Trophoblast cell (in vitro differentiated cells and primary cell): ENCODE data around the gene NTN5.
A peak's percentile ranks its signal among the peaks of the same experiment; 100 is the strongest.
"Not testable (repeated sequence)": the region's sequence is repeated elsewhere in the genome, so short reads cannot be mapped to it uniquely, and the experiment has no call there.

ENCODE experiments used
- DNase-seq, 2 donors: peaks; one replicate each; pipeline ENCODE4 v3.0.0-alpha.2; 2016
- H2AFZ ChIP-seq: 2 replicates; pipeline ENCODE4 v1.6.1; 2013; ENCODE audit warnings: low read length, moderate library complexity, mild to moderate bottlenecking; ENCODE audit not compliant: insufficient read depth, poor library complexity
- H2AK5ac ChIP-seq: 2 replicates; pipeline ENCODE4 v1.6.1; 2013; ENCODE audit warnings: mild to moderate bottlenecking, low read length
- H2BK120ac ChIP-seq: 2 replicates; pipeline ENCODE4 v1.6.1; 2013; ENCODE audit warnings: low read length, mild to moderate bottlenecking, moderate library complexity; ENCODE audit not compliant: insufficient read depth, poor library complexity
- H2BK12ac ChIP-seq: 2 replicates; pipeline ENCODE4 v1.6.1; 2013; ENCODE audit warnings: mild to moderate bottlenecking, low read length, moderate library complexity
- H2BK5ac ChIP-seq: 2 replicates; pipeline ENCODE4 v1.6.1; 2013; ENCODE audit warnings: low read length, low read depth, moderate library complexity, mild to moderate bottlenecking; ENCODE audit not compliant: poor library complexity
- H3K14ac ChIP-seq: 2 replicates; pipeline ENCODE4 v1.6.1; 2013; ENCODE audit warnings: mild to moderate bottlenecking, low read length
- H3K18ac ChIP-seq: 2 replicates; pipeline ENCODE4 v1.6.1; 2013; ENCODE audit warnings: mild to moderate bottlenecking, low read length
- H3K23ac ChIP-seq: 2 replicates; pipeline ENCODE4 v1.6.1; 2013; ENCODE audit warnings: low read length
- H3K27ac ChIP-seq: 2 replicates; pipeline ENCODE4 v1.5.1; 2013; ENCODE audit warnings: low read depth, mild to moderate bottlenecking, inconsistent platforms, low read length, moderate library complexity
- H3K27me3 ChIP-seq: 2 replicates; pipeline ENCODE4 v1.6.1; 2013; ENCODE audit warnings: inconsistent platforms, mild to moderate bottlenecking, low read length, moderate library complexity; ENCODE audit not compliant: insufficient read depth
- H3K36me3 ChIP-seq, 2 experiments: 1 replicate in 1 of 2; 2 replicates in 1 of 2; pipeline ENCODE4 v1.6.1; 2013; ENCODE audit warnings: low read length in 2 of 2, mild to moderate bottlenecking in 2 of 2, moderate library complexity in 1 of 2; ENCODE audit not compliant: insufficient read depth in 2 of 2, control insufficient read depth in 1 of 2
- H3K4ac ChIP-seq: 2 replicates; pipeline ENCODE4 v1.6.1; 2013; ENCODE audit warnings: low read depth, mild to moderate bottlenecking, low read length, moderate library complexity
- H3K4me1 ChIP-seq, 2 experiments: 1 replicate in 1 of 2; 2 replicates in 1 of 2; pipeline ENCODE4 v1.6.1; 2013; ENCODE audit warnings: low read length in 2 of 2, mild to moderate bottlenecking in 2 of 2, moderate library complexity in 1 of 2; ENCODE audit not compliant: insufficient read depth in 2 of 2, control insufficient read depth in 1 of 2
- H3K4me2 ChIP-seq: 2 replicates; pipeline ENCODE4 v1.6.1; 2013; ENCODE audit warnings: inconsistent platforms, mild to moderate bottlenecking, low read length, moderate library complexity
- H3K4me3 ChIP-seq: 2 replicates; pipeline ENCODE4 v1.5.1; 2013; ENCODE audit warnings: mild to moderate bottlenecking, low read depth, low read length, inconsistent platforms
- H3K79me1 ChIP-seq: one replicate; pipeline ENCODE4 v1.6.1; 2013; ENCODE audit warnings: low read length
- H3K79me2 ChIP-seq: 2 replicates; pipeline ENCODE4 v1.6.1; 2013; ENCODE audit warnings: low read length, mild to moderate bottlenecking; ENCODE audit not compliant: control insufficient read depth, insufficient read depth, poor library complexity
- H3K9ac ChIP-seq: 2 replicates; pipeline ENCODE4 v1.6.1; 2013; ENCODE audit warnings: mild to moderate bottlenecking, low read length
- H3K9me3 ChIP-seq: 2 replicates; pipeline ENCODE4 v1.6.1; 2013; ENCODE audit warnings: low read depth, mild to moderate bottlenecking, control low read depth, inconsistent platforms, low read length; ENCODE audit not compliant: insufficient read depth
- H4K12ac ChIP-seq: 2 replicates; pipeline ENCODE4 v1.6.1; 2013; ENCODE audit warnings: low read depth, mild to moderate bottlenecking, low read length, moderate library complexity
- H4K8ac ChIP-seq: 2 replicates; pipeline ENCODE4 v1.6.1; 2013; ENCODE audit warnings: low read depth, mild to moderate bottlenecking, low read length, moderate library complexity
- H4K91ac ChIP-seq: one replicate; pipeline ENCODE4 v1.6.1; 2013; ENCODE audit warnings: low read depth, mild to moderate bottlenecking, low read length, moderate library complexity
- WGBS: extraction: QIAGEN DNeasy Blood & Tissue Kit; methylation state at CpG from one replicate; pipeline ENCODE4 v1.1.7; 2013; ENCODE audit warnings: missing lambda C conversion rate; ENCODE audit not compliant: insufficient read length, insufficient coverage; ENCODE audit errors: extremely low coverage; 5-methylcytosine and 5-hydroxymethylcytosine counted together

Gene NTN5

DNA sequence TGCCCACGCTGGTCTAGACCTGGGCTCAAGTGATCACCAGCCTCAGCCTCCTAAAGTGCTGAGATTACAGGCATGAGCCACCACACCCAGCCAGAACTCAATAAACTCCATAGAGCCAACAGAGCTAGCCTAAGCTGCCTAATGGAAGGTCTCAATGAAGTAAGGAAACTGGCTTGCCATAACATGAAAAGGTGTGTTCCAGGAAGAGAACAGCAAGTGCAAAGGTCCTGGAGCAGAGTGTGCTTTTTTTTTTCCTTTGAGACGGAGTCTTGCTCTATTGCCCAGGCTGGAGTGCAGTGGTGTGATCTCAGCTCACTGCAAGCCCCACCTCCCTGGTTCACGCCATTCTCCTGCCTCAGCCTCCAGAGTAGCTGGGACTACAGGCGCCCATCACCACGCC lies 15.0 kb downstream of the NTN5 start:
- H3K79me1 ChIP-seq, H2AFZ ChIP-seq, H3K4ac ChIP-seq, H3K4me3 ChIP-seq, DNase-seq, H3K23ac ChIP-seq, H3K9me3 ChIP-seq, H2BK5ac ChIP-seq, H3K18ac ChIP-seq, H3K9ac ChIP-seq, H3K36me3 ChIP-seq, H2AK5ac ChIP-seq, H3K4me2 ChIP-seq, H3K79me2 ChIP-seq, H2BK12ac ChIP-seq, H4K8ac ChIP-seq, H3K27ac ChIP-seq, H3K4me1 ChIP-seq, H4K12ac ChIP-seq, H2BK120ac ChIP-seq, H3K27me3 ChIP-seq, H3K14ac ChIP-seq, H4K91ac ChIP-seq: not testable (repeated sequence)
- no CpG with 5 or more reads among the region's 5 CpGs for WGBS

DNA sequence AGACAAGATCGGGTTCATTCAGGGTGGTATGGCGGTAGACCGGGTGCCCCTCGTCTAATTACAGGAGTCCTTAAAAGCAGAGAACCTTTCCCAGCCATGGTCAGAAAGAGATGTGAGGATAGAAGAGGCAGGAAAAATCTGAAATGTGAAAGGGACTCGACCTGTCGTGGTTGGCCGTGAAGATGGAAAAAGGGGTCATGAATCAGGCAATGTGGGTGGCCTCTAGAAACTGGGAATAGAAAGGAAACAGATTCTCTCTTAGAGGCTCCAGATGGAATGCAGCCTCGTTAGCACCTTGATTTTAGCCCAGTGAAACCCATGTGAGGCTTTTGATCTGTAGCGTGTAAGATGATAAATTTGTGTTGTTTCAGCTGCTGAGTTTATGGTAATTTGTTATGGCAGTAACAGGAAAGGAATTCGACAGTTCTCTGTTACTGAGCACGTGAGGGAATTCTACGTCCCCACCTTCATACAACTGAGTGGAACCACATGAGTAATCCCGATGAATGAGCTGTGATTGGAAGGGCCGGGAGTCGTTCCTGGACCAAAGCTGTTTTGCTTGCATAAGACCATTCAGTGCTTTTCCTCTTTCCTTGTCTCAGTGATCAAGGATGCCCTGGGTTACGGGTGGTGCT lies 15.9 kb downstream of the NTN5 start:
- Histone ChIP-seq H2BK120ac (no peak overlapping the region), H3K27me3 (no peaks in the 10 kb centered on the region), H4K8ac (no peak overlapping the region), H2BK12ac (no peak overlapping the region), H3K14ac (no peak overlapping the region), H3K4ac (no peak overlapping the region), H3K4me1 (no peaks in the 10 kb centered on the region), H2BK5ac (no peak overlapping the region), H2AFZ (no peak overlapping the region), H3K36me3 (no peaks in the 10 kb centered on the region), H3K4me3 (no peak overlapping the region), H3K27ac (no peak overlapping the region), H3K79me2 (no peaks in the 10 kb centered on the region), H4K91ac (no peak overlapping the region), H3K9me3 (no peaks in the 10 kb centered on the region), H4K12ac (no peak overlapping the region), H3K18ac (no peak overlapping the region), H3K79me1 (no peaks in the 10 kb centered on the region), H3K4me2 (no peak overlapping the region), H3K23ac (no peak overlapping the region), H2AK5ac (no peak overlapping the region), H3K9ac (no peak overlapping the region)
- peak in 1 of 2 donors; percentile 26 for DNase-seq
- WGBS: no CpG with 5 or more reads among the region's 16 CpGs

DNA sequence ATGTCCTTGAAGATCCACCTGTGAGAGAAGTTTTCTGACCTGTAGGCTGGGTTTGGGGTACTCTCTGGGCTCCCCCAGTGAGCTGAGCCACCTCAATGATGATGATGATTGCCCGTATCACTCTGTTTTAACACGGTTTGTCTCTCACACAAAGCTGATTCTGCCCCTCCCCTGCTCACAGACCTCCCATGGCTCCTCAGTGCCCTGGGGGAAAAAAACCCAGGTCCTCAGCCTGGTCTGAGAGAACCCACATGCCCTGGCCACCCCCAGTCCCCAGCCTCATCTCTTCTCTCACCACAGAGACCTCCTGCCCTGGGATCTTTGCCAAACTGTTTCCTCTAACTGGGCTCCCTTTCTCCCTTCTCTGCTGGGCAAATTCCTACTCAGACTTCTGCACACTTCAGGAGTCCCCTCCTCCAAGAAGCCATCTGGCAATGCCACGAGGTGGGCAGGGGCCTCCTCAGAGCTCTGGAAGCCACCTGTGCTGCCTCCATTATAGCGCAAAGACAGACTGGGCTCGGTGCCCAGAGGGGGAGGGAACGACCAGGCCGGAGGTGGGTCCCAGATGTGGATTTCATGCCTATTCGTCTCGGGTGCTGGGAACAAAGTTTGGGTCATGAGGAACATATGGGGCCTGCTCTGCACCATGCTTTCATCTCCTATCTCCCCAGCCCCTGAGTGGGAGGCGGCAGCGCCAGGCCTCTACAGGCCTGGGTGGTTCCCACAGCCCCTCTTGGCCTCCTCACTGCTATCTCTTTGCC lies 18.3 kb downstream of the NTN5 start:
- no CpG with 5 or more reads among the region's 11 CpGs for WGBS
- Histone ChIP-seq H3K4ac (no peak overlapping the region), H2BK120ac (no peak overlapping the region)

DNA sequence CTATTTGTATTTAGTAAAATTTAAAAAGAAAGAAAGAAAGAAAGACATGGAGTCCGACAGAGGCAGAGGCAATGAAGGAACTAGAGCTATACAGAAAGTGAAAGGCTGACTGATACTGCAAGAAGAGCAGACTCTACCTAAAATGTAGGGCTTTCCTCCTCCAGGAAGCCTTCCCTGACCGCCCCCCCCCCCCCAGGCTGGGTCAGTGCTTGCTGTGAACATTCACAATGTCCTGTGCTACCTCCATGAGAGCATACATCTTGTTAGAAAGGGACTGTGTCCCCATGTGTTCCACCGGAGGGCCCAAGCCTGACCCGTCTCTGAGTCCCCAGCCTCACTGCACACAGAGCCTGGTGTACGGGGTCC lies 21.2 kb downstream of the NTN5 start:
- peaks cover 2% of the 10 kb centered on the region for H3K9me3 ChIP-seq
- no peak overlapping the region for H3K23ac ChIP-seq
- H4K12ac ChIP-seq: no peak overlapping the region
- no peaks in the 10 kb centered on the region for H3K79me2 ChIP-seq
- DNase-seq: no peak
- H3K4me1 ChIP-seq: no peaks in the 10 kb centered on the region
- H3K4me3 ChIP-seq: no peak overlapping the region
- H4K91ac ChIP-seq: no peak overlapping the region
- H2BK5ac ChIP-seq: no peak overlapping the region
- no peak overlapping the region for H3K27ac ChIP-seq
- H2BK120ac ChIP-seq: no peak overlapping the region
- no peak overlapping the region for H3K4ac ChIP-seq
- no peak overlapping the region for H2AFZ ChIP-seq
- H3K27me3 ChIP-seq: no peaks in the 10 kb centered on the region
- no peaks in the 10 kb centered on the region for H3K36me3 ChIP-seq
- H3K4me2 ChIP-seq: no peak overlapping the region
- no peaks in the 10 kb centered on the region for H3K79me1 ChIP-seq
- no CpG with 5 or more reads among the region's 5 CpGs for WGBS
- no peak overlapping the region for H2BK12ac ChIP-seq
- no peak overlapping the region for H3K18ac ChIP-seq
- no peak overlapping the region for H3K14ac ChIP-seq
- no peak overlapping the region for H3K9ac ChIP-seq
- no peak overlapping the region for H4K8ac ChIP-seq
- H2AK5ac ChIP-seq: no peak overlapping the region

More for the DNA sequence above, 18.3 kb downstream of the NTN5 start:
- H2AK5ac ChIP-seq: no peak overlapping the region
- no peak overlapping the region for H3K14ac ChIP-seq
- no peak overlapping the region for H3K27ac ChIP-seq
- no peak overlapping the region for H2BK12ac ChIP-seq
- H3K79me1 ChIP-seq: no peaks in the 10 kb centered on the region
- no peak overlapping the region for H4K12ac ChIP-seq
- no peak overlapping the region for H4K91ac ChIP-seq
- no peak overlapping the region for H3K9ac ChIP-seq
- no peak for DNase-seq
- no peak overlapping the region for H3K4me2 ChIP-seq
- peaks cover 2% of the 10 kb centered on the region for H3K9me3 ChIP-seq
- H4K8ac ChIP-seq: no peak overlapping the region
- H3K36me3 ChIP-seq: no peaks in the 10 kb centered on the region
- no peaks in the 10 kb centered on the region for H3K4me1 ChIP-seq
- H2BK5ac ChIP-seq: no peak overlapping the region
- no peak overlapping the region for H3K18ac ChIP-seq
- no peaks in the 10 kb centered on the region for H3K27me3 ChIP-seq
- H3K23ac ChIP-seq: no peak overlapping the region
- no peak overlapping the region for H2AFZ ChIP-seq
- H3K4me3 ChIP-seq: no peak overlapping the region
- no peaks in the 10 kb centered on the region for H3K79me2 ChIP-seq
